A673 (cell line): ENCODE data around the gene PRAMEF1.
A peak's percentile ranks its signal among the peaks of the same experiment; 100 is the strongest.

Experiments
- CTCF ChIP-seq: fragments of 300-800, 200-600 bp; sonication (generic); conservative IDR thresholded peaks from 2 replicates; pipeline ENCODE4 v1.5.1; 2017; ENCODE audit warnings: low read depth, mild to moderate bottlenecking, antibody characterized with exemption, low read length, moderate library complexity, mixed read lengths
- EZH2 ChIP-seq: fragments of 200-600 bp; sonication (generic); IDR thresholded peaks from 2 replicates; pipeline ENCODE4 v1.6.1; 2017; ENCODE audit warnings: borderline replicate concordance, low read depth, mild to moderate bottlenecking, mixed read lengths, antibody characterized with exemption, low read length; ENCODE audit not compliant: poor library complexity, severe bottlenecking

DNA sequence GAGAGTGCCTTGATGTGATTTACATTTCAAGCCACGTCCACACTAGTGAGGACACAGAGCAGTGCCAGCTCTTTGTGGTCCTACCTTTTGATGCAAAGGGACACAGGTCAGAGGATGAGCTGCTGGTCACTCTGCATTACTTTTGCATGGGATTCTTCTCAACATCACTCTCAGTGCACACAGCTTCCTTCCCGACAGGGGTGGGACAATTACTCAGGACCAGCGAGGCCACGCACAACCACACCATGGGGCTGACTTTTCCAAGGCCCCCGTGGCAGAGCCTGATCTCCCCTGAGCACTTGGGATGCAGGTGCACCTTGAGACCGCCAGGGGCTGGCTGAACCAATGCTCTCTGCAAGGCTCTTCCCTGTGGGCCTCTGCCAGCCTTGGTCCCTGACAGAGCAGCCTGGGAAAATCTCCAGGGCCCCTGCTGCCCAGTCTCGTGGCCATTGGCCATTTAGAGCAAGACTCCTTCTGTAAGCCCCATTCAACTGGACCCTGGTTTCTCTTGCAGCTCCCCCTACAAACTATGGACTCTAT, 30.9 kb upstream of the PRAMEF1 start:
- 0 out of 2 replicates have a peak, but pooled peaks have one; percentile 12 for TF ChIP-seq CTCF
- TF ChIP-seq EZH2, result no peak
